ENCODE measurements around the gene EBF3. TPM values are rescaled to one million over a fixed set of nuclear protein-coding genes. Genes with fewer than 3 reads are reported as not detected.

EBF3 gene
- total RNA-seq, 2 donors from 2014 or later: 0.44 to 2.0 TPM

DNA sequence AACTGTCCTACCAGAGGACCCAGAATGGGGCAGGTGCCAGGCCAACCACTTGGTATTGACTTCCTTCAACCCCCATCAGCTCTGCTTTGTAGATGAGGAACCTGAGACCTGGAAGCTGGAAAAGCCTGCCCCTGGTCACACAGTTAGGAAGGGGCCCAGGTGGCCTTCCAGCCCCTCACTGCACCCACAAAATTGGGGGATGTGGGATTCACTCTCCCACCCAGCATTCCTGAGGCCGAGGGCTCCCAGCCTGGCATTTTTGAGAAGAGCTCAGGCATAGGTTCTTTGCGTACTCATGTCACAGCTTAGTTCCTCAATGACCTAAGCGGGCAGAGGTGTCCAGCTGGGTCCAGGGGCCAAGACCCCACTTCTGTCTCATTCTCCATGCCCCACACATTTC is 46.1 kb downstream of the EBF3 start:
- H3K36me3 ChIP-seq (ENCODE audit: control insufficient read depth, insufficient read depth, low read length): no peaks in the 10 kb centered on the region
- no peaks in the 10 kb centered on the region for H3K27me3 ChIP-seq (ENCODE audit: control insufficient read depth, insufficient read depth, low read length, poor library complexity, severe bottlenecking)
- Mint-ChIP-seq H3K9me3 (no peaks in the 10 kb centered on the region), H3K4me3 (no peak overlapping the region), H3K27me3 (ENCODE audit: insufficient read depth) (peaks cover 17% of the 10 kb centered on the region), H3K4me1 (peaks cover 9% of the 10 kb centered on the region), H3K36me3 (ENCODE audit: low read depth) (no peaks in the 10 kb centered on the region), H3K27ac (no peak overlapping the region)
- no peak overlapping the region for H3K27ac ChIP-seq (ENCODE audit: low read depth, low read length)
- TF ChIP-seq, protein P1, sequence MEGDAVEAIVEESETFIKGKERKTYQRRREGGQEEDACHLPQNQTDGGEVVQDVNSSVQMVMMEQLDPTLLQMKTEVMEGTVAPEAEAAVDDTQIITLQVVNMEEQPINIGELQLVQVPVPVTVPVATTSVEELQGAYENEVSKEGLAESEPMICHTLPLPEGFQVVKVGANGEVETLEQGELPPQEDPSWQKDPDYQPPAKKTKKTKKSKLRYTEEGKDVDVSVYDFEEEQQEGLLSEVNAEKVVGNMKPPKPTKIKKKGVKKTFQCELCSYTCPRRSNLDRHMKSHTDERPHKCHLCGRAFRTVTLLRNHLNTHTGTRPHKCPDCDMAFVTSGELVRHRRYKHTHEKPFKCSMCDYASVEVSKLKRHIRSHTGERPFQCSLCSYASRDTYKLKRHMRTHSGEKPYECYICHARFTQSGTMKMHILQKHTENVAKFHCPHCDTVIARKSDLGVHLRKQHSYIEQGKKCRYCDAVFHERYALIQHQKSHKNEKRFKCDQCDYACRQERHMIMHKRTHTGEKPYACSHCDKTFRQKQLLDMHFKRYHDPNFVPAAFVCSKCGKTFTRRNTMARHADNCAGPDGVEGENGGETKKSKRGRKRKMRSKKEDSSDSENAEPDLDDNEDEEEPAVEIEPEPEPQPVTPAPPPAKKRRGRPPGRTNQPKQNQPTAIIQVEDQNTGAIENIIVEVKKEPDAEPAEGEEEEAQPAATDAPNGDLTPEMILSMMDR (conservative IDR thresholded peaks at IDR 0.05): no peak
- H3K9ac ChIP-seq (ENCODE audit: extremely low read depth, low read length, poor library complexity, severe bottlenecking): no peak overlapping the region
- H3K9me3 ChIP-seq (ENCODE audit: control insufficient read depth, low read length): no peaks in the 10 kb centered on the region
- 83 to 98% methylated on average over 1 to 3 of the region's 3 CpGs for WGBS, 2 experiments (ENCODE audit: insufficient coverage in 1 of 2, insufficient read length in 1 of 2)
- no peak overlapping the region for H3K4me3 ChIP-seq (ENCODE audit: low read length)
- DNase-seq: no peak
- H3K4me1 ChIP-seq (ENCODE audit: control insufficient read depth, insufficient read depth, low read length): no peaks in the 10 kb centered on the region

DNA sequence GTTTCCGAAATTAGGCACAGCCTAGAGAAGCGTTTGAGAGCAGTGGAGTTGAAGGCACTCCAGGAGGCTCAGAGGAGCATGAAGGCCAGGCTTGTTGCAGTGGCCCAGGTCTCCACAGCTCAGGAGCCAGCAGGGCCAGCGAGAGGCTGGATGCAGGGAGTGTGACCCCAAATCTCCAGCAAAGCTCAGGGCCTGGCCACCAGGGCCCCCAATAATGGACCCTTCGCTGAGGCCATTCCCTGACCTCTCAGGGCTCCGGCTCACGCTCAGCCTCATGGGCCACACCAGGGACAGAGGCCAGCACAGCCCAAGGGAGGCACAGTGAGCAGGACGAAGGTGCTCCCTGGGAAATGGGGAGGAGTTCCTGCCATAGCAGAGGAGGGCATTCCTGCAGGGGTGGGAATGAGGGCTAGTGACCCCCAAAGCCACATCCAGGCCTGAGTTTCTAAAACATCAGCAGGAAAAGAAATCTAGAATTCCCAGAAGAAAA is 47.5 kb downstream of the EBF3 start:
- Mint-ChIP-seq H3K27ac (no peak overlapping the region), H3K36me3 (ENCODE audit: low read depth) (no peaks in the 10 kb centered on the region), H3K9me3 (no peaks in the 10 kb centered on the region), H3K27me3 (ENCODE audit: insufficient read depth) (peaks cover 19% of the 10 kb centered on the region), H3K4me1 (peaks cover 20% of the 10 kb centered on the region), H3K4me3 (no peak overlapping the region)
- TF ChIP-seq, protein P1 (conservative IDR thresholded peaks at IDR 0.05): no peak
- Histone ChIP-seq H3K27me3 (ENCODE audit: control insufficient read depth, insufficient read depth, low read length, poor library complexity, severe bottlenecking) (no peaks in the 10 kb centered on the region), H3K4me1 (ENCODE audit: control insufficient read depth, insufficient read depth, low read length) (no peaks in the 10 kb centered on the region), H3K27ac (ENCODE audit: low read depth, low read length) (no peak overlapping the region), H3K36me3 (ENCODE audit: control insufficient read depth, insufficient read depth, low read length) (no peaks in the 10 kb centered on the region), H3K4me3 (ENCODE audit: low read length) (no peak overlapping the region), H3K9ac (ENCODE audit: extremely low read depth, low read length, poor library complexity, severe bottlenecking) (no peak overlapping the region), H3K9me3 (ENCODE audit: control insufficient read depth, low read length) (no peaks in the 10 kb centered on the region)
- WGBS, 2 experiments (ENCODE audit: insufficient coverage in 1 of 2, insufficient read length in 1 of 2): 92 to 94% methylated on average over 6 to 7 of the region's 7 CpGs
- no peak for DNase-seq

GRCh38 chr10:129915526-129916378 is 48.3 kb downstream of the EBF3 start:
- WGBS, 2 experiments (ENCODE audit: insufficient coverage in 1 of 2, insufficient read length in 1 of 2): 92 to 93% methylated on average over 14 to 27 of the region's 27 CpGs
- Mint-ChIP-seq H3K27ac (no peak overlapping the region), H3K4me3 (no peak overlapping the region)

More at GRCh38 chr10:129915526-129916378, 48.3 kb downstream of the EBF3 start:
- H3K36me3 Mint-ChIP-seq (ENCODE audit: low read depth): no peaks in the 10 kb centered on the region
- Histone ChIP-seq H3K9me3 (ENCODE audit: control insufficient read depth, low read length) (no peaks in the 10 kb centered on the region), H3K27me3 (ENCODE audit: control insufficient read depth, insufficient read depth, low read length, poor library complexity, severe bottlenecking) (no peaks in the 10 kb centered on the region), H3K4me3 (ENCODE audit: low read length) (no peak overlapping the region), H3K4me1 (ENCODE audit: control insufficient read depth, insufficient read depth, low read length) (no peaks in the 10 kb centered on the region), H3K27ac (ENCODE audit: low read depth, low read length) (no peak overlapping the region), H3K9ac (ENCODE audit: extremely low read depth, low read length, poor library complexity, severe bottlenecking) (no peak overlapping the region), H3K36me3 (ENCODE audit: control insufficient read depth, insufficient read depth, low read length) (no peaks in the 10 kb centered on the region)
- peaks cover 25% of the 10 kb centered on the region for H3K27me3 Mint-ChIP-seq (ENCODE audit: insufficient read depth)
- TF ChIP-seq, protein P1 (conservative IDR thresholded peaks at IDR 0.05): no peak
- peaks cover 20% of the 10 kb centered on the region for H3K4me1 Mint-ChIP-seq
- DNase-seq: no peak
- no peaks in the 10 kb centered on the region for H3K9me3 Mint-ChIP-seq
